ENCODE data around the gene MDM4.
"Not testable (repeated sequence)": the region's sequence is repeated elsewhere in the genome, so short reads cannot be mapped to it uniquely, and the experiment has no call there.

MDM4 gene

DNA sequence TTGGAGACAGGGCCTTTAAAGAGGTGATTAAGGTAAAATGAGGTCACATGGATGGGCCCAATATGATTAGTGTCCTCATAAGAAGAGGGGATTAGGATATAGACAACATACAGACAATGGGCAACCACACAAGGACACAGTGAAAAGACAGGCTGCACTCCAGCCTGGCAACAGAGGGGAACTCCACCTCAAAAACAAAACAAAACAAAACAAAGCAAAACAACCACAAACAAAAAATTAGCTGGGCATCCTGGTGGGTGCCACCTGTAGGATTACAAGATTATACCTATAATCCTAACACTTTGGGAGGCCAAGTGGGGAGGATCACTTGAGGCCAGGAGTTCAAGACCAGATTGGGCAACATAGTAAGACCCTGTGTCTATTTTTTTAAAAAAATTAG, 4.8 kb upstream of the MDM4 start:
- DNase-seq (ENCODE audit: extremely low spot score, insufficient read length, low read depth), result no peak
- FAIRE-seq, result no peak

DNA sequence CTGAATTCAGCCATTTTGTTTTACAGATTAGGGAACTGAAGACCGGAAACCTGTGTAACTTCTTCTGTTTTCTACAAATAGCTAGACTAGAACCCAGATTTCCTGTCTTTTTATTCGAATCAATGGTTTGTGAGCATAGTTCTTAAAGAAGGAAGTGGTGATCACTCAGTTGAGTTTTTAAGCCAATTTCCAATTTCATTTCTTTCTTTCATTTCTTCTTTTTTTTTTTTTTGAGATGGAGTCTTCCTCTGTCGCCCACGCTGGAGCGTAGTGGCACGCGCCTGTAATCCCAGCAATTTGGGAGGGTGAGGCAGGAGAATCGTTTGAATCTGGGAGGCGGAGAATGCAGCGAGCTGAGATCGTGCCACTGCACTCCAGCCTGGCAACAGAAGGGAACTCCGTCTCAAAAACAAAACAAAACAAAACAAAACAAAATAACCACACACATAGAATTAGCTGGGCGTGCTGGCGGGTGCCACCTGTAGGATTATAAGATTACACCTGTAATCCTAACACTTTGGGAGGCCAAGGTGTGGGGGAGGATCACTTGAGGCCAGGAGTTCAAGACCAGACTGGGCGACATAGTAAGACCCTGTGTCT, 3.0 kb upstream of the MDM4 start:
- DNase-seq (ENCODE audit: extremely low spot score, insufficient read length, low read depth), result no peak
- peak; percentile 78 for FAIRE-seq

DNA sequence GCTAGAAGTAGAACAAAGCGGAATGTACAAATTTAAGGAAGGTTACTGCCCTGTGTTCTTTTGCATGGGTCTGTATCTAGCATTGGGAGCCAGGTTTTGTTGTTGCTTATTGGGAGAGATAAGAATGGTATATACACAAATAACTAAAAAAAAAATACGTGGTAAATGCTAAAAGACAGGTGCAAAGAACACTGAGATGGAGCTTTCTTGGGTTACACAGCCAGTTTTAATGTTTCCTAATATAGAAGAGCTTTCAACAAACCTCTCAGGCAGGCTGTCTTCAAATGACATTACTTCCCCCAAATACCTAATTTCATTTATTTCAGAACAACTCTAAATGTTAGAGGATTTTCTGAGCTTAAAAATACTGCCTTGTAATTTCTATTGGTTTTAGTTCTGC, 1.4 kb upstream of the MDM4 start:
- no peak for FAIRE-seq
- no peak for DNase-seq (ENCODE audit: extremely low spot score, insufficient read length, low read depth)

DNA sequence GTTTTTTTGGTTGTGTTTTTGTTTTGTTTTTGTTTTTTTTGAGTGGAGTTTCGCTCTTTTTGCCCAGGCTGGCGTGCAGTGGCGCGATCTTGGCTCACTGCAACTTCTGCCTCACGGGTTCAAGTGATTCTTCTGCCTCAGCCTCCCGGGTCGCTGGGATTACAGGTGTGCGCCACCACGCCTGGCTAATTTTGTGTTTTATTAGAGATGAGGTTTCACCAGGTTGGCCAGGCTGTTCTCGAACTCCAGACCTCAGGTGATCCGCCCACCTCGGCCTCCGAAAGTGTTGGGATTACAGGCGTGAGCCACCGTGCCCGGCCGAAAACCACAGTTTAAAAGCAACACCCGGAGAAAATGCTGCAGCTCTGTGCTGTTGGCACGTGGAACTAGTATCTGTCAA, 1.2 kb downstream of the MDM4 start:
- not testable (repeated sequence) for DNase-seq (ENCODE audit: extremely low spot score, insufficient read length, low read depth); FAIRE-seq

DNA sequence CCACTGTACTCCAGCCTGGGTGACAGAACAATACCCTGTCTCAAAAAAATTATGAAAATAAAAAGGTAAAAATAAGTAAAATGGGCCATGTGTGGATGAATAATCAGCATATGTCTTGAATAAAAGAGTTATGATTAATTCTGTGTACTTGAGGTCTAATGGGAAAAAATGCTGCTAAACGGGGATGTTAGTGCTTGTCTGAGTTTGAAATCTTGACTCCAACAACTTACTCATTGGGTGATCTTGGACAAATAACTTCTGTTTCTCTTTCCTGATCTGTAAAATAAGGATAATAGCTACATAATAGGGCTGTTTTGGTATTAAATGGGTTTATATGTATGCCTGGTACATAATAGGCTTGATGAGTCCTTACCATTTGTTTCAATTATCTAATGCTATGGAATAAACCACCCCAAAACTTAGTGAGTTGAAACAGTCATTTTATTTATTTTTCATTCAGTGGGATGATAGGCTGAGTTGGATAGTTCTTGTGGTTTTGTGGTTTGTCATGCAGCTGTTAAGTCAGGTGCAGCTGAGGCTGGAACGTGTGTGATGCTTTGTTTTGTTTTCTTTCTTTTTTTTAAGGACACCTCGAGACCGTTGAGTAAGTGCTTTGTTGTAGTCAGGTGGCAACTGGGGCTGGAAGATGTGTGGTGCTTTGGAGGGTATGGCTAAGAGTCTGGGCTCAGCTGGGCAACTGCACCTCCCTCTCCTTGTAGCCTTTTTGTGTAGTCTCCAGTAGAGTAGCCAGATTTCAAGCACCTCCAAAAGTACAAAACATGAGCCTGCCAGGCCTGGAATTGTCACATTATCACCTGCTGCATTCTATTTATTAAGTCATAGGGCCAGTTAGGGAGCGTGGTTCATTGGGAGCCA, 4.9 kb downstream of the MDM4 start:
- peak; percentile 73 for FAIRE-seq
- DNase-seq (ENCODE audit: extremely low spot score, insufficient read length, low read depth), result no peak

DNA sequence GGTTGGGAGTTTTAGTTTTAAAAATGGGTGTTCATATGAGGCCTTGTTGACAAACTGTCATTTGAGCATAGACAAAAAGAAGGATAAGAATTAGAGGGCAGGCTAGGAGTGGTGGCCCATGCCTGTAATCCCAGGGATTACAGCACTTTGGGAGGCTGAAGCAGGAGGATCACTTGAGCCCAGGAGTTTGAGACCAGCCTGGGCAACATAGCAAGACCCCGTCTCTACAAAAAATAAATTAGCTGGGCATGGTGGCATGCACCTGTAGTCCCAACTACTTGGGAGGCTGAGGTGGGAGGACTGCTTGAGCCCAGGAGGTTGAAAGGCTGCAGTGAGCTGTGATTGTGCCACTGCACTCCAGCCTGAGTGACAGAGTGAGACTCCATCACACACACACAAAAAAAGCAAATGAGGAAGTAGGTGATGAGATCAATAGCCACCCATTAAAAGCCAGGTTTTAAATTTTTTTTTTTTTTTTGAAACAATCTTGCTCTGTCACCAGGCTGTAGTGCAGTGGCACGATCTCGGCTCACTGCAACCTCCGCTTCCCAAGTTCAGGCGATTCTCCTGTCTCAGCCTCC, 5.8 kb downstream of the MDM4 start:
- not testable (repeated sequence) for DNase-seq (ENCODE audit: extremely low spot score, insufficient read length, low read depth); FAIRE-seq

DNA sequence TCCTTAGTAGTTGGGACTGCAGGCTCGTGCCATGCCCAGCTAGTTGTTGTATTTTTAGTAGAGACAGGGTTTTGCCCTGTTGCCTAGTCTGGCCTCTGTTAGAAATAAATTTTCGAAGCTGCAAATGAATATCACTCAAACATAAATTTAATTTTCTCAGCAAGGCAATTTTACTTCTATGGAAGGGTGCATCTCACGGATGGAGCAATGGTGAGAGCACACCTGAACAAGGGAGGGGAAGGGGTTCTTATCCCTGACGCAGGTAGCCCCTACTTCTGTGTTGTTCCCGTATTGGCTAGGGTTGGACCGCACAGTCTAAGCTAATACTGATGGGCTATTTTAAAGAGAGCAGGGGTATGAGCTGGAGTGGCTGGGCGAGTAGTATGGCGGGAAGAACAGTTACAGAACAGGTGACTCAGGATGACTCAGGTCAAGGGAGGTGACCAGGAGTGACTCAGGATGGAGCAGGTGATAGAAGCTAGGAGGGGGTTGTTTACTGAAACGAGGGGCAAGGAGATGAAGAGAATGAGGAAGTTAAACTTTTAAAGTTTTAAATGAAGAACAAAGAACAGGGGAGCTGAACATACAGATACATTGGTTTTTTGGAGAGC, 7.5 kb downstream of the MDM4 start:
- no peak for FAIRE-seq
- no peak for DNase-seq (ENCODE audit: extremely low spot score, insufficient read length, low read depth)

DNA sequence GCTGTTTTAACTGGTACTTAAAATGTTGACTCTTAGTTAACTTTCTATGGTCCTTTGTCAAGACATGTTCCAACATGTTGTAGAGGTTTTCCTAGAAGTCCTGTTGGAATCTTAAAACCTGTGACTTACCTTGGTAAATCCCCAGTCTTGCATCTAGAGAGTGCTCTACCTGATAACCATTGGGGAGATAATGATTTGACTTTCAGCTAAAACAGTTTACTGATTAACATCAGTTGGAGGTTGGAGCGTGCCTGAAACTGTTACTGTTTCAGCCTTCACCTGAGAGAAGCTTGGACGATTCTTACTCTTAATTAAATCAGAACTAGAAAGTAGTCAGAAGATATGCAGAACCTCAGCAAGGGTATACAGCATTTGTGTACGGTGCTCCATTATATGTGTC, 8.8 kb downstream of the MDM4 start:
- FAIRE-seq, result peak; percentile 60
- DNase-seq (ENCODE audit: extremely low spot score, insufficient read length, low read depth), result no peak

DNA sequence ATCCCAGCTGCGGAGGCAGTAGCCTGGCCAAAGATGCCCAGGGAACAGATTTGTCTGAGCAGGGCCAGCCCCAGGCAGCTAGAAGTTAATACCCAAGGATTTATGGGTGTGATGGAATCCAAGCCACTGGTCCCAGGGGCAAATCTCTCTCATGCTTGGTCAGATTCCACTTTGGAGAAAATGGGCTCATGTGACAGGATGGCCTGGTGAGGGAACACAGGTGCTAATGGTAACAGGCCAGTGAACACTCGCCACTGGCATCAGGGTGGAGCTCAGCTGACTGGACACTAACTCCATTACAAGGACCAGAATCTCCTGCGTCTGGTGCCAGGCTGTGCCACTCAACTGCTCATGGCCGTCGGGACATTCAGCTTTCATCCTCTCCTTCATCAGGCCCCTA, 12.0 kb downstream of the MDM4 start:
- DNase-seq (ENCODE audit: extremely low spot score, insufficient read length, low read depth) (no peak), FAIRE-seq (no peak)

DNA sequence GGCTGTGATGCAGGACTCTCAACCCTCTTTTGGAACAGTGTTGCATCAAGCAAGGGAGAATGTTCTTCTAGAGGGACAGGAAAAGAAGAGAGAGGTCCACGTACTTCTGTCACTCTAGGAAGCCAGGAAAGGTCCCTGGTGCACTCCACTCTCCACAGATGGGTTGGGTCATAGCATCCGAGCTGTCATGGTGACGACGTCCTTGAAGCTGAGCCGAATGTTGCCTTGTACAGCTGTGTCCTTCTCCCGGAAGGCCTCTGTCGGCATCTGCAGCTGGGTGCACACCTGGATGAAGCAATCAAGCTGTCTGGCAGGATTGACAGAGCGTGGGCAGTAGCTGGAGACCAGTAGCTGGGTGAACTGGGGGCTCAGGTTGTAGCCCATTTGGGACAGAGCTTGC, 12.5 kb downstream of the MDM4 start:
- FAIRE-seq, result no peak

DNA sequence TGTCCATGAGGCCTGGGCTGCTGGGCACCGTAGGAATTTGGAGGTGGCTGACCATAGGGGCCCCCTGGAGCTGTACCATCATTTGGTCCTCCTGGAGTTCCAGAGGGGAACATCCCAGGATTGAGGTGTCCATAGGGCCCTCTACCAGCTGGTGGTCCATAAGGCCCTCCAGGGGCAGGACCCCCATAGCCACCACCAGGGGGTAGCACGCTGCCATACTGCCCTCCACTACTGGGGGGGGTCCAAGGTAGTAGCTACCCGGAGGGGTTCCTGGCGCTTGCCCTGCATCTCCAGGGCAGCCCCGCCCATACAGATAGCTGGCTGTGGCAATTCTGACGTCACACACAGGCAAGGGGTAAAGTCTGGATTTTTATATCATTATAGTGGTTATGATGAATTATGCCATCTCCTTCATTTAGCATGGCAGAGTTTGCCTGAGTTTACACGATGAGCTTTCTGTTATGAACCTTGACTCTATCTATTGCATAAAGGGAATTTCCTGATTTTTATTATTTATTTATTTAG, 13.2 kb downstream of the MDM4 start:
- no peak for DNase-seq (ENCODE audit: extremely low spot score, insufficient read length, low read depth)
- FAIRE-seq, result no peak

More for the DNA sequence above, 12.5 kb downstream of the MDM4 start:
- no peak for DNase-seq (ENCODE audit: extremely low spot score, insufficient read length, low read depth)

DNA sequence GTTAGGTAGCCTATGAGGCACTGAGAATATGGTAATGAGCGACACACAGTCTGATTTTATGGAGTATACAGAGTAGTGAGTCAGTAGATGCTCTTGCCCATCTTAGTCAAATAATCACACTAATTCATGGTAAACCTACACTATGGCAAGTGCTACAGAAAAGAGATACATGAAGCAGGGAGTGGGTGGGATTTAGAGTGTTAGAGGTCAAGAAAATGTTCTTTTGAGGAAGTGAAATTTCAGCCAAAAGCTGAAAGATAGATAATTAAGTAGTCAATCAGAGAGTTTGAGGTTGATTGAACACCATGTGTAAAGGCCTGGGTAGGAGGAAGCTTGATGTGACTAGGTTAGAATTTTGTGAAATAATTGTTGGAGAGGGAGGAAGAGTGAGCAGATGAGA, 14.7 kb downstream of the MDM4 start:
- DNase-seq (ENCODE audit: extremely low spot score, insufficient read length, low read depth) (peak; percentile 40), FAIRE-seq (peak; percentile 84)

DNA sequence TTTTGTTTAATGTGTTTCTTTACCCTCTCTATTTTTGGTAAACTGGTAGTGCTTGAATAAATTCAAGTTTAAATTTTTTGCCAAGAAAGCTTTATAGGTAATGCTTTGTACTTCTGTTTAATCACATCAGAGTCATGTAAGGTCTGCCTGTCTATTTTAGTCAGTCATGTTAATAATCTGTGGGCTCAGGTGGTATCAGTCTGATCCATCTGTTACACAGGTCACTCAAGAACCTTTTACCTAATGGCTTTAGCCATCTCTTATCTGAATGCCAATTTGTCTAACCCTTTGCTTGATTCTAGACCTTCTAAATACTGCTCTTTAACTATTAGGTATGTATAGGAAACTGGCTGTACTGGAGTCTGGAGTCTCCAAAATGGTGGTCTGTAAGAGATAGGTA, 16.6 kb downstream of the MDM4 start:
- DNase-seq (ENCODE audit: extremely low spot score, insufficient read length, low read depth) (no peak), FAIRE-seq (no peak)

DNA sequence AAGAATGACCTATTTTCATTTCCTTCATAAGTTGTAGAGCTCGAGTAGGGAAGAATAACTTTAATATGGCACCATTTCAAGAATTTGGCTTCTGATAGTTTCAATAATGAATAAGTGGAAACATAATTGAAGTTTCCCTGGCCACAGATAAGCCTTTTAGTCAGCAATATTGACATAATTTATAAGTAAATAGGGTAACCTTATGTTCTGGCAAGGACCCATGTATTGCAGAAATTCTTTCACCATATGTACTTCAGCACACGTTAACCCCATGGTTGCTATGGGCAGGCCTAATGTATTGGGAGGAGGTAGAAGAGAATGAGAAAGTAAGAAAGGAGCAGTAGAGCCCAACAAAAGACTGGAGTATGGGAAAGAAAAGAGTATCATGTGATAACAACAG, 25.4 kb downstream of the MDM4 start:
- FAIRE-seq, result no peak
- DNase-seq (ENCODE audit: extremely low spot score, insufficient read length, low read depth), result no peak

DNA sequence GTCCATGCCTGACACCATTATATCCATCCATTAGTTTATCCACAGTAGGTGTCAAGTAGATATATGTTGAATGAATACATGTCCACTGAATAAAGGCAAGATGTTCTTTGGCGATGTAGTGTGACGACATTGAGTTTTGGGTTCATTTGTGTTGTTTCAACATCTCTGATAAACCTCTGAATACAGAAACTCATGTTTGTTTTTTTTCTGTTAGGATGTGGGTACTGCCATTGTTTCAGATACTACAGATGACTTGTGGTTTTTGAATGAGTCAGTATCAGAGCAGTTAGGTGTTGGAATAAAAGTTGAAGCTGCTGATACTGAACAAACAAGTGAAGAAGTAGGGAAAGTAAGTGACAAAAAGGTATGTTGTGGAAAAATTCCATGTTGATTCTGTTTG, 28.1 kb downstream of the MDM4 start:
- FAIRE-seq (peak; percentile 71), DNase-seq (ENCODE audit: extremely low spot score, insufficient read length, low read depth) (no peak)

DNA sequence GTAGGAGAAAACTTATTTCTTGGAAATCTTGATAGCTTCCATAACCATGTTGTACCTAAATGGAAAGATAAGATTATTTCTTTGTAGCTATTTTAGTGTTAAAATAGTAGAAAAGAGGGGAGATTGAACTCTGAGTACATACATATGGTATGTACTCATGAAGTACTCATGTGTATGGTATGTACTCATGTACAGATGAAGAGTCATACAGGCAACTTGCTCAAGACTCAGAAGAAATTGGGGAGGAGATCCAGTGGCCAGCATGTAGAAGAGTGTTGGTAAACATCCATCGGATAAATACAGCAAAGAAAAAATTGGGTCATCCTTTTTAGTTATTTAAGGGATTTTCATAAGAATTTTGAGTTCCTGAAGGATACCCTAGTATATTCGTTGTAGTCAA, 29.0 kb downstream of the MDM4 start:
- DNase-seq (ENCODE audit: extremely low spot score, insufficient read length, low read depth), result no peak
- no peak for FAIRE-seq

DNA sequence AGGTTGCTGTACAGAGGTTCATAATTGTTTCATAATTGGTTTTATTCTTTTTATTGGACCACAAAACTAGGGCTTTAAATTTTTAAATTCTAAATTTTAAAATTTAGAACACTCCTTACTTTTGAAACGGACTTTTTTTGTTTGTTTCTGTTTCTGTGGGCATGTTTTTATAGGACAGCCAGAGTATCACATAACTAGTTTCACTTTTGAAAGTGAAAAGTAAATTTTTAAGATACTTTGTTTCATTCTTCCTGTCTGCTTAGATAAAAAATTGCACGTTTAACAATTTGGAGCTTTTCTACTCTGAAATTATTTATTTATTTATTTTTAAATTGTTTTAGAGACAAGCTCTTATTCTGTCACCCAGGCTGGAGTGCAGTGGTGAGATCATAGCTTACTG, 29.7 kb downstream of the MDM4 start:
- no peak for DNase-seq (ENCODE audit: extremely low spot score, insufficient read length, low read depth)
- no peak for FAIRE-seq

DNA sequence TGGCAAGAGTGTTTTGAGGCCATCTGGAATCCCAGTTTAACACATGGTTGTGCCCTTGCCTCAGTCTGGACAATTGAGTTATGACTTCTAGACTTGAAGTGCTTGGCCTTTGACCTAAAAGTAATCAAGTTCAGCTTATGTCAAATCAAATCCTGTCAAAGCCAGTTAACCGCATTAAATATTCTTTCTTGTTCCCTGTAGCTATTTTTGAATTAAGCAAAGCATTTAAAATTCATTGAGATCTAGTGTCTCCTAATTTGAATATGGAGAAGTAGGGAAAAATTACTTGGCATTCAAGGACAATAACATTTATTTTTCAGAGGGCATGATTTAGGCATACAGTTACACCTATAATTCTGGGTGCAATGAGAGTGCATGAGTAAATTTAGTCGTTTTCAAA, 32.1 kb downstream of the MDM4 start:
- no peak for FAIRE-seq
- no peak for DNase-seq (ENCODE audit: extremely low spot score, insufficient read length, low read depth)

DNA sequence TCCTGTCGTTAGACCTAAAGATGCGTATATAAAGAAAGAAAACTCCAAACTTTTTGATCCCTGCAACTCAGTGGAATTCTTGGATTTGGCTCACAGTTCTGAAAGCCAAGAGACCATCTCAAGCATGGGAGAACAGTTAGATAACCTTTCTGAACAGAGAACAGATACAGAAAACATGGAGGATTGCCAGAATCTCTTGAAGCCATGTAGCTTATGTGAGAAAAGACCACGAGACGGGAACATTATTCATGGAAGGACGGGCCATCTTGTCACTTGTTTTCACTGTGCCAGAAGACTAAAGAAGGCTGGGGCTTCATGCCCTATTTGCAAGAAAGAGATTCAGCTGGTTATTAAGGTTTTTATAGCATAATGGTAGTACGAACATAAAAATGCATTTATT, 33.1 kb downstream of the MDM4 start:
- no peak for DNase-seq (ENCODE audit: extremely low spot score, insufficient read length, low read depth)
- FAIRE-seq, result no peak

DNA sequence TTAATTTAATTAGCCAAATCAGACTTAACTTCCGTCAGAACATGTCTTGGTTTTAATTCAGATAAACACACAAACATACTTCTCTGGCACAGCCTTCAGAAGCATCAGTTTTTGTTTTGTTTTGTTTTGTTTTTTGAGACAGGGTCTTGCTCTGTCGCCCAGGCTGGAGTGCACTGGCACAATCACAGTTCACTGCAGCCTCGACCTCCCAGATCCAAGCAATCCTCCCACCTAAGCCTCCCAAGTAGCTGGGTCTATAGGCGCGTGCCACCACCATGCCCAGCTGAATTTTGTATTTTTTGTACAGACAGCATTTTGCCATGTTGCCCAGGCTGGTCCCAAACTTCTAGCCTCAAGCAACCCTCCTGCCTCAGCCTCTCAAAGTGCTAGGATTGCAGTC, 34.7 kb downstream of the MDM4 start:
- FAIRE-seq (no peak), DNase-seq (ENCODE audit: extremely low spot score, insufficient read length, low read depth) (no peak)
